ENCODE results near the gene PLOD2.

PLOD2 gene

GRCh38 chr3:146160964-146161662, at the start of gene PLOD2:
PLOD2 (minus strand) TSS chr3:146161184; CDS start chr3:146160989, 195 bp downstream.
- FAIRE-seq (peak; percentile 40), DNase-seq (ENCODE audit: low spot score) (peak; percentile 89)

- FAIRE-seq, result no peak
- DNase-seq (ENCODE audit: low spot score), result no peak
These were observed 48.4 kb upstream of the PLOD2 start for GRCh38 chr3:146209371-146209770.

- no peak for FAIRE-seq
- DNase-seq (ENCODE audit: low spot score), result no peak
These were observed 42.8 kb upstream of the PLOD2 start for GRCh38 chr3:146203776-146204175.

- DNase-seq (ENCODE audit: low spot score) (no peak), FAIRE-seq (no peak)
These were observed 39.7 kb upstream of the PLOD2 start for GRCh38 chr3:146200461-146201220.

- FAIRE-seq, result no peak
These were observed 38.8 kb upstream of the PLOD2 start for GRCh38 chr3:146199762-146200161.

GRCh38 chr3:146196789-146197188, 35.8 kb upstream of the PLOD2 start:
- DNase-seq (ENCODE audit: low spot score) (no peak), FAIRE-seq (no peak)

More at GRCh38 chr3:146199762-146200161, 38.8 kb upstream of the PLOD2 start:
- DNase-seq (ENCODE audit: low spot score), result no peak

- no peak for DNase-seq (ENCODE audit: low spot score)
- no peak for FAIRE-seq
These were observed 34.6 kb upstream of the PLOD2 start for GRCh38 chr3:146195605-146196004.

GRCh38 chr3:146195030-146195429, 34.0 kb upstream of the PLOD2 start:
- no peak for FAIRE-seq

GRCh38 chr3:146191051-146191450, 30.1 kb upstream of the PLOD2 start:
- FAIRE-seq (no peak), DNase-seq (ENCODE audit: low spot score) (no peak)

More at GRCh38 chr3:146195030-146195429, 34.0 kb upstream of the PLOD2 start:
- DNase-seq (ENCODE audit: low spot score), result no peak

- DNase-seq (ENCODE audit: low spot score) (peak; percentile 62), FAIRE-seq (peak; percentile 73)
These were observed 28.7 kb upstream of the PLOD2 start for GRCh38 chr3:146189519-146190173.

GRCh38 chr3:146187334-146187950, 26.5 kb upstream of the PLOD2 start:
- peak; percentile 83 for FAIRE-seq
- peak; percentile 38 for DNase-seq (ENCODE audit: low spot score)

- DNase-seq (ENCODE audit: low spot score) (peak; percentile 53), FAIRE-seq (peak; percentile 72)
These were observed 23.4 kb upstream of the PLOD2 start for GRCh38 chr3:146184241-146185015.

GRCh38 chr3:146181216-146181615, 20.2 kb upstream of the PLOD2 start:
- FAIRE-seq, result no peak

GRCh38 chr3:146180376-146180775, 19.4 kb upstream of the PLOD2 start:
- no peak for FAIRE-seq
- no peak for DNase-seq (ENCODE audit: low spot score)

More at GRCh38 chr3:146181216-146181615, 20.2 kb upstream of the PLOD2 start:
- DNase-seq (ENCODE audit: low spot score), result no peak

GRCh38 chr3:146178006-146178689, 17.2 kb upstream of the PLOD2 start:
- DNase-seq (ENCODE audit: low spot score), result no peak
- no peak for FAIRE-seq

GRCh38 chr3:146177519-146177918, 16.5 kb upstream of the PLOD2 start:
- no peak for DNase-seq (ENCODE audit: low spot score)
- no peak for FAIRE-seq

GRCh38 chr3:146177072-146177471, 16.1 kb upstream of the PLOD2 start:
- DNase-seq (ENCODE audit: low spot score), result no peak
- FAIRE-seq, result no peak

- FAIRE-seq, result no peak
- no peak for DNase-seq (ENCODE audit: low spot score)
These were observed 11.6 kb upstream of the PLOD2 start for GRCh38 chr3:146172586-146172985.

GRCh38 chr3:146170591-146170990, 9.6 kb upstream of the PLOD2 start:
- DNase-seq (ENCODE audit: low spot score) (no peak), FAIRE-seq (peak; percentile 10)

- FAIRE-seq, result no peak
- DNase-seq (ENCODE audit: low spot score), result no peak
These were observed 8.9 kb upstream of the PLOD2 start for GRCh38 chr3:146169891-146170290.
